Testis (tissue), 3 donors: Measurements from ENCODE around the gene EXOSC3. TPM values are rescaled to one million over a fixed set of nuclear protein-coding genes. Genes with fewer than 3 reads are reported as not detected.

Source experiments
- DNase-seq: peaks from one replicate; pipeline ENCODE4 v3.0.0-alpha.2; 2019
- H3K27ac ChIP-seq, 2 donors: fragments of 200-600 bp; sonication (generic); one replicate each; pipeline ENCODE4 v1.5.1; 2019
- H3K27me3 ChIP-seq: fragments of 200-600 bp; sonication (generic); one replicate; pipeline ENCODE4 v1.5.1; 2019
- H3K36me3 ChIP-seq: fragments of 200-600 bp; sonication (generic); one replicate; pipeline ENCODE4 v1.5.1; 2017; ENCODE audit warnings: low read depth; ENCODE audit errors: missing control alignments
- H3K4me1 ChIP-seq: fragments of 200-600 bp; sonication (generic); one replicate; pipeline ENCODE4 v1.5.1; 2019
- H3K4me3 ChIP-seq, 2 donors: fragments of 200-600 bp; sonication (generic); one replicate each; pipeline ENCODE4 v1.5.1; 2017 to 2019
- H3K9me3 ChIP-seq: fragments of 200-600 bp; sonication (generic); one replicate; pipeline ENCODE4 v1.5.1; 2017
- CTCF ChIP-seq, 3 experiments: fragments of 450-650 bp in 2 of 3; fragments of 200-600 bp in 1 of 3; sonication (generic) in 1 of 3; IDR thresholded peaks; one replicate each; pipeline ENCODE4 v1.5.1; 2016 to 2019; ENCODE audit warnings: antibody characterized with exemption in 3 of 3, mild to moderate bottlenecking in 2 of 3, moderate library complexity in 1 of 3
- POLR2A ChIP-seq: fragments of 450-650 bp; IDR thresholded peaks from one replicate; pipeline ENCODE4 v1.6.1; 2017; ENCODE audit warnings: antibody characterized with exemption, mild to moderate bottlenecking, moderate library complexity
- WGBS, 2 donors: methylation state at CpG; one replicate each; pipeline ENCODE4 v1.1.5; 2018; 5-methylcytosine and 5-hydroxymethylcytosine counted together
- intact Hi-C: fragments of 100-400 bp; cut with DNase I; formaldehyde crosslinking; loops from one replicate; pipeline ENCODE4 v1.15.1; 2023; ENCODE audit warnings: low total_unique reads
- polyA plus RNA-seq: library from polyadenylated mRNA; stranded (reverse); fragments of 350-450 nt; fragmentation: Illumina TruSeq; extraction: RNeasy Lipid Tissue Mini Kit (QIAGEN cat#74804); gene quantifications from one replicate; pipeline ENCODE4 v1.2.3, GENCODE V29; 2014; ENCODE audit warnings: low read depth, low replicate concordance; ENCODE audit not compliant: insufficient read depth
- total RNA-seq, 2 donors: library from RNA; depleted of rRNA; stranded (reverse); fragments of >200 nt; gene quantifications; one replicate each; pipeline ENCODE4 v1.2.3, GENCODE V29; 2016

The EXOSC3 gene
- total and polyA plus RNA-seq, 3 donors from 2014 or later, result 74.3 to 78.4 (median 75.6) TPM

GRCh38 chr9:37801287-37801850 is 16.5 kb upstream of the EXOSC3 start:
- no peaks in the 10 kb centered on the region for H3K27me3 ChIP-seq
- intact Hi-C loops, result no loop called here
- peak overlapping the region; percentile 87 to 90 for H3K27ac ChIP-seq
- peak; percentile 47 for DNase-seq
- no peaks in the 10 kb centered on the region for H3K36me3 ChIP-seq
- 2 to 4% methylated on average over 20 to 44 of the region's 45 CpGs for WGBS, 2 donors
- H3K4me1 ChIP-seq, result peaks cover 19% of the 10 kb centered on the region
- peak overlapping the region; percentile 91 to 93 for H3K4me3 ChIP-seq
- no peaks in the 10 kb centered on the region for H3K9me3 ChIP-seq
- no peak for TF ChIP-seq CTCF (IDR thresholded peaks at IDR 0.05)
- no peak for TF ChIP-seq POLR2A

GRCh38 chr9:37800631-37801286 is 15.9 kb upstream of the EXOSC3 start, which contains the start of gene DCAF10:
Gene DCAF10, plus strand, starts transcription at chr9:37800797. Its CDS starts 70 bp downstream, at chr9:37800867.
- Histone ChIP-seq H3K4me1 (peaks cover 19% of the 10 kb centered on the region), H3K9me3 (no peaks in the 10 kb centered on the region), H3K36me3 (no peaks in the 10 kb centered on the region), H3K4me3 (peak within 1 kb of the TSS; percentile 91 to 93), H3K27me3 (no peaks in the 10 kb centered on the region), H3K27ac (peak within 1 kb of the TSS; percentile 87 to 90)
- TF ChIP-seq CTCF (IDR thresholded peaks at IDR 0.05), result no peak
- TF ChIP-seq POLR2A, result no peak
- intact Hi-C loops, result no loop called here
- DNase-seq, result peak; percentile 89
- 0% methylated on average over 15 to 47 of the region's 72 CpGs for WGBS, 2 donors

GRCh38 chr9:37798677-37799076 is 13.8 kb upstream of the EXOSC3 start:
- DNase-seq, result no peak
- TF ChIP-seq CTCF (IDR thresholded peaks at IDR 0.05), result no peak
- TF ChIP-seq POLR2A, result no peak
- H3K4me1 ChIP-seq, result peaks cover 28% of the 10 kb centered on the region
- 95% methylated on average over 1 of the region's 1 CpG; no CpG with 5 or more reads in 1 of the 2 donors for WGBS, 2 donors
- H3K36me3 ChIP-seq, result no peaks in the 10 kb centered on the region
- no peaks in the 10 kb centered on the region for H3K27me3 ChIP-seq
- H3K9me3 ChIP-seq, result no peaks in the 10 kb centered on the region
- no peak overlapping the region for H3K4me3 ChIP-seq
- intact Hi-C loops, result no loop called here
- H3K27ac ChIP-seq, result no peak overlapping the region

GRCh38 chr9:37796232-37796631 is 11.4 kb upstream of the EXOSC3 start:
- WGBS, 2 donors, result 21 to 63% methylated on average over 2 of the region's 2 CpGs
- Histone ChIP-seq H3K27me3 (no peaks in the 10 kb centered on the region), H3K36me3 (no peaks in the 10 kb centered on the region), H3K9me3 (no peaks in the 10 kb centered on the region), H3K27ac (no peak overlapping the region), H3K4me1 (peaks cover 14% of the 10 kb centered on the region), H3K4me3 (no peak overlapping the region)
- DNase-seq, result no peak
- intact Hi-C loops, result no loop called here
- TF ChIP-seq POLR2A (no peak), CTCF (IDR thresholded peaks at IDR 0.05) (no peak)

GRCh38 chr9:37792122-37792521 is 7.3 kb upstream of the EXOSC3 start:
- DNase-seq, result no peak
- H3K27ac ChIP-seq, result no peak overlapping the region
- TF ChIP-seq POLR2A (no peak), CTCF (IDR thresholded peaks at IDR 0.05) (no peak)
- intact Hi-C loops, result no loop called here
- peaks cover 9% of the 10 kb centered on the region for H3K4me1 ChIP-seq
- H3K36me3 ChIP-seq, result no peaks in the 10 kb centered on the region
- WGBS, 2 donors, result 87% methylated on average over 5 of the region's 5 CpGs
- no peaks in the 10 kb centered on the region for H3K9me3 ChIP-seq
- H3K27me3 ChIP-seq, result no peaks in the 10 kb centered on the region
- no peak overlapping the region for H3K4me3 ChIP-seq
